ENCODE results near the gene PAN3.

Gene PAN3

DNA sequence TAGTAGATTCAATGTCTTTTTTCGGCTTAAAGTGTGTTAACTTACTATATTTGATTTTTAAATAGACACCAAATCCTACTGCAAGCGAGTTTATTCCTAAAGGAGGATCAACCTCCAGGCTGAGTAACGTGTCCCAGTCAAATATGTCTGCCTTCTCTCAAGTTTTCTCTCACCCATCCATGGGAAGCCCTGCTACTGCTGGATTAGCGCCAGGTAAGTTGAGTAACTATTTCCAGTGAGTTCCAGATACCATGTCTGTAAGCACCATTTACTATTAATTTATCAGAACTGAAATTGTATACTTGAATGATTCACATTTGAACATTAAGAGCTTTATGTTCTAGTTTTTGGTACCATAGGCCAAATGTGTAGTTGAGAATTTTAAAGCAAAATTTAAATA, 81.8 kb downstream of the PAN3 start:
- no peak for DNase-seq

DNA sequence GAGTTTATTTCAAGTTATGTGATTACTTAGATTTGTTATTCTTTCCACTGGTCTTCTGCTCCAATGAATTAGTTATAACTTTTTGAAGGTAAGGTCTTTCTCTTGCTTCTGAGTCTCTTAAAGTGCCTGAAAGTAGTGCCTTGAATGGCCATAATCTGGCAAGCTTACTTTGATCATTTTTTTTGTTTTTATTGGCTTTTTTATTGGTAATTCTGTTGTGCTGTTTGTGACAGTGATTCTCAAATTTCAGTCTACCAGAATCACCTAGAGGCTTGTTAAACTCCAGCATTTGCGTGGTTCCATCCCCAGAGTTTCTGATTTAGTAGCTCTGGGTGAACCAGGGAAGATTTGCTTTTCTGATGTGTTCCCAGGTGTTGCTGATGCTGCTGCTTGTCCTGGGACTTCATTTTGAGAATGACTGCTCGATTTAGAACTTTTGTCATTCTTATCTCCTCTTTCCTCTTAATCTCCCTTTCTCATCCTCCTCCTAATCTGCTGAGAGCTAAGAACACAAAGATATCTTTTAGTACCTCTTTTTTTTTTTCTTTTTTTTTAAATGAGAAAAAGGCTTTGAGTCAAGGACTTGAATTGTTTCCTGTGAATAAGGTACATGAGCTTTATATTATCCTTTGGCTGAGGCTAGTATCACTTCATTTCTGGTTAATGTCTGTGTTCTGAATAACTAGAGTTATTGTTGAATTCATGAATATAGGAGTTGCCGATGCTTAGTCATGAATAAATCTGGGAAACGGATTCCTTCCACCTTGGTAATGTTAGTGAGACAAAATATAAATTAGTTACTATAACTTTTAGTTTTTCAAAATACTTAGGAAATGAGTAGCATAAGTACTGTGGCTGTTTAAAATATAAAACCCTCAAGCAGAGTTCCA, 91.4 kb downstream of the PAN3 start:
- DNase-seq, result no peak

DNA sequence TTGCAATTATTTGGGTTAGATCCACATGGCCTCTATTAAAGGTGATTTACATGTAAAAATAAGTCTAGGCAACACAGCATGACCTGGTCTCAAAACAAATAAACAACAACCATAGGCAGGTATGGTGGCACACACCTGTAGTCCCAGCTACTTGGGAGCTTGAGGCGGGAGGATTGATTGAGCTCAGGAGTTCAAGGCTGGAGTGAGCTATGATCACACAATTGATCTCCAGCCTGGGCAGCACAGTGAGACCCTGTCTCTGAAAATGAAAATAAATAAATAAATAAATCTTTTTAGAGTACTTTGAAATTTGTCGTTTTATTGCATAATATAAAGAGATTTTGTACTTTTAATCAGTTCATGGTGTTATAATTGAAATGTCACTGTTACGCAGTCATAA, 93.3 kb downstream of the PAN3 start:
- no peak for DNase-seq

DNA sequence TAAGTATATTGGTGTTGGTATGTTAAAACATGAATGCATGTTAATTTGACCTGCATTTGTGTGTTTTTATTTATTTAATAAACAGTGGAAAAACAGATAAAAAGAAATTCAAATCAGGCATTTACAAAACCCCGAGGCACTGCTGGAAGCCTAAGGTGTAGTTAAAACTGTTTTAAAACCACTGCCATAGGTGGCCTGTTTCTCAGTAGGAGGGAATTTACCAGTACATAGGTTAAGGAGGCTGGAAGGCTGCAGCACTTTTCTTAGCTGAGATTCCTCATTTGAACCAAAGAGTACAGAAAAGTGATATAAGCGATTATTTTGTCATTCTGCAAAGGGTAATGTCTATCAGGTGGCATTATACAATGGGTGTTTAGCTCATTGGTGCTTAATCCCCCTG, 99.6 kb downstream of the PAN3 start:
- no peak for DNase-seq

DNA sequence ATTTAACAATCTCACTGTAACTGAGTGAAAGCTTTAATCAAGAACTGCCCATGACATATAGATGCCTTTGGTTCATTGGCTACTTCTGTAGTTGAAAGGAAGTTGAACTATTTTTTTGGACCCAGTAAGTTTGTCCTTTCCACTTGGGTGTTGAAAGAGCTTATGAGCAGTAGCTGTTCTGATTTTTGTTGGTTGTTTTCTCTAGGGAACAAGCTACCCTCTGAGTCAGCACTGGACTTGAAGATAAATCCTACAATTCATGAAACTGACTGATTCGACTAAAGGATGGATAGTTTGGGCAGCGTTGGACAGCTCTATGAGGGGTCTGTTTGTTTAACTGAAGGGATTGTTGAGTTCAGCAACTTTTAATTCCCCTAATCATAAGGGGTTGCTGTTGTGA, 101.0 kb downstream of the PAN3 start:
- DNase-seq, result no peak

DNA sequence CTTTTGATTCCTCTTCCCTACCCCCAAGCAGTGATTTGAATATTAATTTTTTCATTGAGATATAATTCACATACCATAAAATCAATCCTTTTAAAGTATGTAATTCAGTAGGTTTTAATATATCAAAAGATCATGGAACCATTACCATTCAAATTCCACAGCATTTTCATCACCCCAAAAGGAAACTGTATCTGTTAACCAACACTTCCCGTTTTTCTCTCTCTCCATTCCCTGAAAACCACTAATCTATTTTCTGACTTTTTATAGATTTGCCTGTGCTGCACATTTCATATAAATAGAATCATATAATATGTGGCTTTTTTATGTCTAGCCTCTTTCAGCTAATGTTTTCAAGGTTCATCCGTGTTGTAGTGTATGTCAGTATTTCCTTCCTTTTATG, 107.1 kb downstream of the PAN3 start:
- no peak for DNase-seq

DNA sequence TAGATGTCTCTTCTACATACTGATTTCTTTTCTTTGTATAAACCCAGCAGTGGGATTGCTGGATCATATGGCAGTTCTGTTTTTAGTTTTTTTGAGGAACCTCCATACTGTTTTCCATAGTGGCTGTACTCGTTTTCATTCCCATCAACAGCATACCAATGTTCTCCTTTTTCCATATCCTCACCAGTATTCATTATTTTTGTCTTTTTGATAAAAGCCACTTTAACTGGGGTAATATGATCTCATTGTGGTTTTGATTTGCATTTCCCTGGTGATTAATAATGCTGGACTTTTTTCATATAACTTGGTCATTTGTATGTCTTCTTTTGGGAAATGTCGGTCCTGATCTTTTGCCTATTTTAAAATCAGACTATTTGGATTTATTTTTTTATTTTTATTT, 108.5 kb downstream of the PAN3 start:
- DNase-seq, result no peak

DNA sequence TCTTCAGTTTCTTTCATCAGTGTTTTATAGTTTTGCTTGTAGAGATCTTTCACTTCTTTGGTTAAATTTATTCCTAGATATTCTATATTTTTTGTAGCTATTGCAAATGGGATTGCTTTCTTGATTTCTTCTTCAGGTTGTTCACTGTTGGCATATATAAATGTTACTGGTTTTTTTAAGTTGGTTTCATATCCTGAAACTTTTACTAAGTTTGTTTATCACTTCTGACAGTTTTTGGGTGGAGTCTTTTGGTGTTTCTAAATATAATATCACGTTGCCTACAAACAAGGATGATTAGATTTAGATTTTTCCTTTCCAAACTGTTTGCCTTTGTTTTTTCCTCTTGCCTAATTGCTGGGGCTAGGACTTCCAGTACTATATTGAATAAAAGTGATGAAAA, 109.7 kb downstream of the PAN3 start:
- DNase-seq, result no peak

DNA sequence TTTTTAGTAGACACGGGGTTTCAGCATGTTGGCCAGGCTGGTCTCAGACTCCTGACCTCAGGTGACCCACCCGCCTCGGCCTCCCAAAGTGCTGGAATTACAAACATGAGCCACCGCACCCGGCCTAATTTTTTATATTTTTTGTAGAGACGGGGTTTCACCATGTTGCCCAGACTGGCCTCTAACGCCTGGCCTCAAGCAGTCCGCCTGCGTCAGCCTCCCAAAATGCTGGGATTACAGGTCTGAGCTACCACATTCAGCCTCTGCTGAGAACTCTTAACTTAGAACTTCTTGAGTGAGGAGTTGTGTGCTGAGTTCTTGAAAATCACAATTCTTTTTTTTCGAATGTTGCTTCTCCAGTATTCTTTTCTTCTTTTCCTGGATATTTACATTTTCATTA, 112.2 kb downstream of the PAN3 start:
- DNase-seq, result no peak

DNA sequence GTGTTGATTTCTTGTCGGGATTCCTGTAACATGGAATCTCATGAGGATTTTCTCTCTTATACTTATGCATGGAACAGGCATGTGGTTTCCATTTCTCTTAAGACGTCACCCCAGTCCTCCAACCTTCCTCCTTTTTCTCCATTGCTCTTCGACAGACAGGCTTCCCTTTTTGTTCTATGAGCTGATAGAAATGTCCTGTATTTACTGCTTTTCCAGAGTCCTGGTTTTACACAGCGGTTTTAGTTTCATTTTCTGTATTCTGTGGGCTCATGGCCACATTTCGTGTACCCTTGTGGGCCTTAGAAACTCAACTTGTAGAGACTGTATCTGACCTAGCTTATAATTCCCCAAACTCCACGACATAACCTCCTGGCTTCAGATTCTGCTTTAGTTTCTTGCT, 113.1 kb downstream of the PAN3 start:
- DNase-seq, result no peak

DNA sequence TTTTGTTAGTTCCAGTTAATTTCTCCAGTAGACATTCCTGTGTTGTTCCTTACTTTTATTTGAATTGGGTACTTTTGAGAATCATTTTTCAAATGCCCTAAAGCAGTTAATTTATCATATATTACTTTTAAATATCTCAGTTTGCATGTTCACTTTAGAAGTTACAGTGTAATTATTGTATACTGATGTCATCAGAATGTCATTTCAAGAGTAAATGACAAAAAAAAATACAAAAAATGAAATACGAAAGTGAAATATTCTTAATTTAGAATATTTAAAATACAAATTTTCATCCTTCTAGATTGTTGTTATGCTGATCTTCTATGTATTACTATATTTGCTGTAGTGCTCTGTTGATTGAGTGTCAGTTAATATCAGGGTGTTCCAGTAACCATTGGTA, 114.2 kb downstream of the PAN3 start:
- DNase-seq, result no peak

DNA sequence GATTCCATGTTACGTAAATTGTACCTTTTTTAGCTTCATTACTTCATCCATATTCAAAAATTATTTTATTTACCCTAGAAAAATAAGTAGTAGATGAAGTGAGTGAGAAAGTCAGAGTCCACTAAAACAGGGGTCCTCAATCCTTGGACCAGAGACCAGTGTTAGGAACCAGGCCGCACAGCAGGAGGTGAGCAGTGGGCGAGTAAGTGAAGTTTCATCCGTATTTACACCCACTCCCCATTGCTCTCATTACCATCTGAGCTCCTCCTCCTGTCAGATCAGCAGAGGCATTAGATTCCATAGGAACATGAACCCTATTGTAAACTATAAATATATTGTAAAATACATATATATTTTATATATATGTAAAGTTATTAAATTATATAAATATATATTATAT, 119.0 kb downstream of the PAN3 start:
- DNase-seq, result no peak

DNA sequence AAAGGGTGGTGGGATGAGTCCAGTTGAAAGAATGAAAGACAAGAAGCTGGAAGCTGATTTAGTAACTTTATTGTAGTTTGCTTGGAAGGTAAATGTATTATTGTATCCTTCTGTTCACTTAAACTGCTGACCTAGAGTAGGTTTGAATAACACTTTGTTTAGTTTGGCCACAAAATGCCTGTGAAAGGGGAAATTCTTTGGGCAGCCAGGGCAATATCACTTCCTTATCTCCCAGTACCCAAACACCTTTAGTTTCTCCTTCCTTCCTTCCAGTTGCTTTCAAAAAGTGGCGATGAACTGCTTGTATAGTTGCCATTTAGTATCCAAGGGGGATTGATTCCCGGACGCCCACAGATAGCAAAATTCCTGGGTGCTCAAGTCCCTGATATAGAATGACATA, 120.1 kb downstream of the PAN3 start:
- DNase-seq, result no peak

DNA sequence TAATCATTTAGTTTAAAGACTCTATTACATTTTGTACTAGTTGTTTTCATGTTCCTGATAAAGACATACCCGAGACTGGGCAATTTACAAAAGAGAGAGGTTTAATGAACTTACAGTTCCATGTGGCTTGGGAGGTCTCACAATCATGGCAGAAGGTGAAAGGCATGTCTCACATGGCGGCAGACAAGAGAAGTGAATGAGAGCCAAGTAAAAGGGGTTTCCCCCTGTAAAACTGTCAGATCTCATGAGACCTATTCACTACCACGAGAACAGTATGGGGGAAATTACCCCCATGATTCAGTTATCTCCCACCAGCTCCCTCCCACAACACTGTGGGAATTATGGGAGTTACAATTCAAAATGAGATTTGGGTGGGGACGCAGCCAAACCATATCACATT, 129.2 kb downstream of the PAN3 start:
- DNase-seq, result no peak

DNA sequence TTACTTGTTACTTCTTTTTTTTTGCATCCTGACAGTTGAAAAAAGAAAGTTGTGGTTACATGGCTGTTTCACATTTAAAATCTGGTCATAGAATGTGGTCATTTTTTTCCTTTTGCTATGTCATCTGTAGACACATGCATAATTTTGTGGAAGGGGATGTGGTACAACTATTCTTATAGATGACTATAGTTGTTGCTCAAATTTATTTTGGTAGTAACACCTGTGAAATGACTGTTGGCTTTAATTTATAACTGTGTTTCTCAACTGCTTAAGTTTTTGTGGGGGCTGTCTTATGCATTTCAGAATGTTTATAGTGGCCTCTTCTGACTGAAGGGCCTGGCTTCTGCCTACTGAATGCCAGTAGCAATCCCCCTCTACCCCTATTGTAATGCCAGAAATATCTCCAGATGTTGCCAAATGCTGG, 130.5 kb downstream of the PAN3 start:
- DNase-seq, result no peak

DNA sequence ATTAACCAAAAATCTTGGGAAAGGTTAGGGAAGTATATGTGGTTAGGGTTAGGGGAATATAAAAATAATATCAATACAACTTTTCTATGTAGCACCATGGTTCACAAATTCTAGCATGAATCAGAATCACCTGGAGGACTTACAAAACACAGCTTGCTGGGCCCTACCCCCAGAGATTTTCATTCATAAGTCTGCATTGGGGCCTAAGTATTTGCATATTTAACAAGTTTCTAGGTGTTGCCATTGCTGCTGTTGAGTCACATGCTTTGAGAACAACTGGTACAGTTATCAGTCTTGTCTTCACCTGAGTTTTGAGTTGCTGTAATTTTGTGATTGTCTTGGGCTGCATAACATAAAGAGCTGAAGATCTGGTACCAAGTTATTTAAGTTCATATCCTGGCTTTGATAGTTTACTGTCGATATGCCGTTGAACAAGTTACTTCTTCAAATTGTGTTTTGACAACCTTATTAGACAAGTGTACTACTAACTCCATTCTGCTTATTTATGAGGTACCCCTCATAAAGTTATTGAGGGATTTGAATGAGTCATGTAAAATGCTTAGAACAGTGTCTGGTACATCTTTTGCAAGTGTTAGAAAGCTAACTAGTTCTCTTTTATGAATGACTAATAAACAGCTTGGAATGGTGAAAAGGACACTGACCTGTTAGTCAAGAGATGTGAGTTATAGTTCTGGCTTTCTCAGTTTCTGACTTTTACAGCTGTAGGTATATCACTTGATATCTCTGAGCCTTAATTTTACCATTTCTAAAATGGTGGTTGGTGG, 132.9 kb downstream of the PAN3 start:
- no peak for DNase-seq

DNA sequence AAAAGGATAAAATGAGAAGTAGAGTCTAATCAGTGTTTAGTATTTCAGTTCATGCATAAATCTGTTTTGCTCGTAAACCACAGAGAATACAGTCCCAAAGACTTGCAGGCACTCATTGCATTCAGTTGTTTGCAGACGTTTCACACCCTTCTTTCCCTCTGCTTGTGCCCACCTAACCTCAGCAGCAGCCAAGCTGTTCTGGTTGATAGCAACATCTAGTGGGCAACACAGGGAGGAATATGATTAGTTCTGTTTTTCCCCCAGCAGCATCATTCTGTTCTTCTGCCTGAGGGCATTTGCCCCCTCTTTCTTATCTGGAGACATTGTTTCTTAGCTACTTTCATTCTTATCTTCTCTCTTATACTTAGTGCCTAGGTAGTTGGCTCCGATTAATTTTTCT, 135.6 kb downstream of the PAN3 start:
- DNase-seq, result no peak

DNA sequence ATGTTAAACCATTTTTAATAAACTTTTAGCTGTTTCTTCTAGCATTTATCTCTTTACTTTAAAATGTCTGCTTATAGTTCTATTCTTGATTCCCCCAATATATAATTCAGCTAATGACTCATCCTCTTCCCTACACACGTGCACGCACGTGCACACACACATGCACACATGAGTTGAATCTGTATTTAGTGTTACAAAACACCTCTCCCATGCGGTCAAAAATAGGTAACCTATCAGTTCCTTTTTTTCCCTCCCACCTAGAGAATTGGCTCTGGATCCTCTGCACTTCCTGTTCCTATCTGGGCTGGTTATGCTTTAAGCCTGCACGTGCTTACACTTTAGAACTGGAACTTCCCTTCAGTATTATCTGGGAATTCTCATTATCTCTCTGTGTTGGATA, 144.1 kb downstream of the PAN3 start:
- DNase-seq, result no peak

DNA sequence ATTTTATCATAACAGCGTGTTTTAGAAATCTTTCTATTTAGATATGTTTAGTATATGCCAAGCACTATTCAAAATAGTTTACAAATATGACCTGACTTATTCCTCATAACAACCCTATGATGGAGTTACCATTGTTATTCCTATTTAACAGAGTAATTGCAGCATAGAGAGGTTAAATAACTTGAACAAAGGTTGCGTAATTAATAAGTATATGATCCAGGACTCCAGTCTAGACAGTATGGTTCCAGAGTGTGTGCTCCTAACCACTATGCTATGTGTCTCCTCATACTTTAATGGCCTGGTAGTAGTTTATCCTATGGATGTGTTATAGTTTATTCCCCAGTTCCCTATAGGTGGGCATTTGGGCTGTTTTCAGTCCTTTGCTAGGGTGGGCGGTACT, 145.3 kb downstream of the PAN3 start:
- no peak for DNase-seq

DNA sequence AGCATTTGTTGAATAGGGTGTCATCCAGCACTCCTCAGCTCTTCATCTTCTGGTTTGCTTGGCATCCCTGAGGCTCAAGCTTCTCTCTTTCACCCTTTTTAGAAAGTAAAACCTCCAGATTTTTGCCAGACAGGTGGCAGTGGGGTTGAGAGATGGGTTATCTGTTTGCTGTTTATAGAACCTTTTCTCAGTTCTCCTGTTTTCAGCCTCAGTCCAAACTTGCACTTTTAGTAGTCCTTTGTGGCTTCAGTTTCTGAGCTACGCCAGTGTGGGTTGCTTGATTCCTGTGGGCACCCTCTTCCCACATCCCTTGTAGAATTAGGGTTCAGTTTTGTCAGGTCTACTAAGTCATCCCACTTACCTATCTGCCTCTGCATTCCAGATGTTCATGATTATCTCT, 147.9 kb downstream of the PAN3 start:
- DNase-seq, result no peak

DNA sequence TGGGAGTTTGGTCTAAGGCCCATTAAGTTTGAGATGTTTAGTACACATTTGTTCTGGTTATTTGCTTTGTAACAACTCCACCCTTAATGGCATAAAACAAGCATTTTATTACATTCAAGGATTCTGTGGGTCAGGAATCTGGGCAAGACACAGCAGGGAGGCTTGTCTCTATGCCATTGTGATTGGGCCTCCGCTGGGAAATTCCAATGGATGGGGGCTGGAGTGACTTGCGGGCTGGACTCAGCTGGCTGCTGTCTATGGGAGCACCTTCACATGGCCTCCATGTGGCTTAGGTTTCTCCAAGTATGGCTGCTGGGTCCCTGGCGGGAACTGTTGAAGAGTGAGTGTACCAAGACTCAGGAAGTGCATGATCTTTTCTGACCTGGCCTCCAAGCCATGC, 159.0 kb downstream of the PAN3 start:
- DNase-seq, result no peak

DNA sequence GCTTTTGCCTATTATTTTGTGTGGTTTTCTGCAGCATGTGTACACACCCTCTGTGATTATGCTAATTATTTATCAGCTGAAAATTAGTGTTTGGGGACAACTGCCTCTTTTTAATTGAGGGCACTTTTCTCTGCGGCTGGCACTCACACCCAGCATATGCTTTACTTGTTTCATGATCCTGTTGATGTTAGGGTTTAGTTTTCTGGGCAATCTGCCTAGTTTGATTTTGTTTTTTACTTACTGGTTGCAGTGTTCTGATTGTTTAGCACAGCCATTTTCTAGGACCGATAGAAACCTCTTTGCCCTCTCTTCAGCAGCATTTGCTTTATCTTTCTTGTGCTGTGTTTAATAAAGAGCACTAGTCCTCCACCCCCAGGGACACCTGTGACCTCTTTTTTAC, 161.6 kb downstream of the PAN3 start:
- no peak for DNase-seq

DNA sequence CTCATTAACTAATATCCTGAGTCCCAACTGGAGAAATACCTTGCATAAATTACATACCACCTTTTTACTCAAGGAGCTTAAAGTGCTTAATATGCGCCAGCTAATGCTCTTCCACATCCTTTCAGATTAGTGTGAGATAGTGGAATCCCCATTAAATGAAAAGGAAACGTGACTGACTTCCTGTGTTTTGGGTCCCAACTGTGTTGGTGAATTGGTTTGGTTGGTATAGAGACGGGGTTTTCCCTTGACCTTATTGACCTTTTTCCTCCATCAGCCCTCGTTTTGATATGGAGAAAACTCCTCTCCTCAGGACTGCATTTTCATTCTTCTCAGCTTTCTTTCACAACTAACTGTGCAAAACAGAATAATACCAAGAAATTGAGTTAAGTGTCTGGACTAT, 163.5 kb downstream of the PAN3 start:
- DNase-seq, result no peak

DNA sequence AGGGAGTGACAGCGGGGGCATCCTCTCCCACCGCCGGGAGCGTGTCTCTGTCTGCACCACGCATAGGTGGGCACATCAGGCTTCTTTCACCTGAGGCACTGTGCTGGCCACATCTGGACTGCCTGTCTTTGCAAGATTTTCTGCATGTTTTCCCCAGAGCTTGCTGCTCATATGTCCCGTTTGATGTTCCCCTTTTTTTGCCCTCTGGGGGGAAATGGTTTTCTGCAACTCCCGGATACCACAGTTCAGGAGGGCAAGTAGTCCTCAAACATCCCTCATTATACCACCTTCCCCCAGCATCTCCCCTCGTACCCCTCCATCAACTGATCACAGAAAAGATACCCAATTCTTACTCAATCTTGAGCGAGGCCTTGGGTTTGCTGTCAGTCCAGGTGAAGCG, 168.0 kb downstream of the PAN3 start:
- DNase-seq, result no peak

DNA sequence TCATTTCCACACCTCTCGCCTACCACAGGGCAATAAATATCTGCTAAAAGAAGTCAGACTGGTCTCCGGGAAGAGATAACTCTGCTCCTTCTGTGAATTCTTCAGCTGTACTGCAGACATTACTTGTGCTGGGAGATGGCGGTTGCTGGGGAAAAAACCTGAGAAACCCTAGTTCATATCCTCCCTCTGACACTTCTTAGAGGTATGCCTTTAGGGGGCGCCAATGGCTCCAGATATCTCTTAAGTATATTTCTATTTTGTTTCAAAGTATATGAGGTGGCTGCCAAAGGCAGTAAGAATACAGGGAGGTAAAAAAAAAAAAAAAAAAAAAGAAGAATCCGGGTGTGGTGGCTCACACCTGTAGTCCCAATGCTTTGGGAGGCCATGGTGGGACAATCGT, 175.2 kb downstream of the PAN3 start:
- DNase-seq, result no peak

Data from activated CD4-positive, CD25-positive, alpha-beta regulatory T cell treated with anti-CD3 and anti-CD28 coated beads, Interleukin-2, amount 50 U/mL, for 72 hours (primary cell).